Mesenchymal stem cell (in vitro differentiated cells and primary cell): Measurements from ENCODE around the gene MYO18B.

Source experiments
- DNase-seq: peaks from one replicate; pipeline ENCODE4 v3.0.0-alpha.2; 2013
- H2AFZ ChIP-seq: one replicate; pipeline ENCODE4 v1.6.1; 2013; ENCODE audit warnings: low read depth, mild to moderate bottlenecking, control low read depth, inconsistent platforms, low read length, moderate library complexity
- H2AK5ac ChIP-seq: 2 replicates; pipeline ENCODE4 v1.6.1; 2013; ENCODE audit warnings: low read length, moderate library complexity, mild to moderate bottlenecking, inconsistent platforms; ENCODE audit not compliant: severe bottlenecking
- H2BK120ac ChIP-seq: one replicate; pipeline ENCODE4 v1.6.1; 2013; ENCODE audit warnings: low read depth, mild to moderate bottlenecking, inconsistent platforms, low read length, moderate library complexity
- H2BK12ac ChIP-seq, 2 experiments: one replicate each; pipeline ENCODE4 v1.6.1; 2013; ENCODE audit warnings: inconsistent platforms in 2 of 2, low read length in 2 of 2, mild to moderate bottlenecking in 2 of 2, moderate library complexity in 2 of 2, control low read depth in 1 of 2
- H2BK15ac ChIP-seq: one replicate; pipeline ENCODE4 v1.6.1; 2013; ENCODE audit warnings: mild to moderate bottlenecking, low read depth, inconsistent platforms; ENCODE audit not compliant: poor library complexity, severe bottlenecking
- H2BK5ac ChIP-seq: 2 replicates; pipeline ENCODE4 v1.6.1; 2013; ENCODE audit warnings: low read depth, mild to moderate bottlenecking, low read length, control low read depth, inconsistent platforms; ENCODE audit not compliant: poor library complexity, severe bottlenecking
- H3K14ac ChIP-seq, 2 experiments: one replicate each; pipeline ENCODE4 v1.6.1; 2013; ENCODE audit warnings: inconsistent platforms in 2 of 2, low read length in 2 of 2, control low read depth in 1 of 2, mild to moderate bottlenecking in 1 of 2, moderate library complexity in 1 of 2
- H3K18ac ChIP-seq, 2 experiments: one replicate each; pipeline ENCODE4 v1.6.1; 2013; ENCODE audit warnings: inconsistent platforms in 2 of 2, low read length in 2 of 2, control low read depth in 1 of 2, low read depth in 1 of 2, mild to moderate bottlenecking in 1 of 2
- H3K23ac ChIP-seq, 2 experiments: one replicate each; pipeline ENCODE4 v1.6.1; 2013; ENCODE audit warnings: inconsistent platforms in 2 of 2, low read length in 2 of 2, mild to moderate bottlenecking in 2 of 2, moderate library complexity in 2 of 2, control low read depth in 1 of 2
- H3K27ac ChIP-seq: 2 replicates; pipeline ENCODE4 v1.5.1; 2013; ENCODE audit warnings: mild to moderate bottlenecking, moderate library complexity, low read length, control low read depth, inconsistent platforms; ENCODE audit not compliant: poor library complexity, severe bottlenecking
- H3K27me3 ChIP-seq, 2 experiments: 2 replicates each; pipeline versions ENCODE4 v1.6.1 to v1.7.0; 2013; ENCODE audit warnings: low read length in 2 of 2, mild to moderate bottlenecking in 2 of 2, moderate library complexity in 2 of 2, control low read depth in 1 of 2, inconsistent platforms in 1 of 2; ENCODE audit not compliant: control insufficient read depth in 1 of 2, insufficient read depth in 1 of 2
- H3K36me3 ChIP-seq, 2 experiments: 2 replicates each; pipeline versions ENCODE4 v1.6.1 to v1.7.0; 2013; ENCODE audit warnings: low read length in 2 of 2, control low read depth in 1 of 2, inconsistent platforms in 1 of 2, low read depth in 1 of 2, mild to moderate bottlenecking in 1 of 2; ENCODE audit not compliant: insufficient read depth in 2 of 2, control insufficient read depth in 1 of 2
- H3K4ac ChIP-seq, 2 experiments: one replicate each; pipeline ENCODE4 v1.6.1; 2013; ENCODE audit warnings: inconsistent platforms in 2 of 2, low read length in 2 of 2, mild to moderate bottlenecking in 2 of 2, moderate library complexity in 2 of 2, control low read depth in 1 of 2, low read depth in 1 of 2
- H3K4me1 ChIP-seq: 2 replicates; pipeline ENCODE4 v1.6.1; 2013; ENCODE audit warnings: low read depth, low read length, control low read depth; ENCODE audit not compliant: control insufficient read depth, insufficient read depth
- H3K4me2 ChIP-seq: 2 replicates; pipeline ENCODE4 v1.6.1; 2013; ENCODE audit warnings: low read length, mild to moderate bottlenecking, inconsistent platforms; ENCODE audit not compliant: poor library complexity, severe bottlenecking
- H3K4me3 ChIP-seq, 2 experiments: 2 replicates each; pipeline versions ENCODE4 v1.5.1 to v1.7.0; 2013; ENCODE audit warnings: low read length in 2 of 2, mild to moderate bottlenecking in 2 of 2, control low read depth in 1 of 2, low read depth in 1 of 2; ENCODE audit not compliant: insufficient read depth in 1 of 2
- H3K79me1 ChIP-seq: replicated peaks from 2 replicates; pipeline ENCODE4 v1.6.1; 2013; ENCODE audit warnings: mild to moderate bottlenecking, control low read depth, low read length, inconsistent platforms; ENCODE audit not compliant: poor library complexity, severe bottlenecking
- H3K9ac ChIP-seq: 2 replicates; pipeline ENCODE4 v1.7.0; 2013; ENCODE audit warnings: mild to moderate bottlenecking, low read length, moderate library complexity
- H3K9me3 ChIP-seq: 2 replicates; pipeline ENCODE4 v1.7.0; 2013; ENCODE audit warnings: mild to moderate bottlenecking, low read length; ENCODE audit not compliant: control insufficient read depth
- H4K8ac ChIP-seq: one replicate; pipeline ENCODE4 v1.6.1; 2013; ENCODE audit warnings: inconsistent platforms, mild to moderate bottlenecking, low read length, moderate library complexity
- H4K91ac ChIP-seq: one replicate; pipeline ENCODE4 v1.6.1; 2013; ENCODE audit warnings: mild to moderate bottlenecking, low read length, inconsistent platforms
- WGBS: methylation state at CpG from one replicate; pipeline ENCODE4 v1.1.7; 2013; ENCODE audit warnings: mixed read lengths; 5-methylcytosine and 5-hydroxymethylcytosine counted together

Gene MYO18B

GRCh38 chr22:26065847-26066246, 323.9 kb downstream of the MYO18B start:
- no peaks in the 10 kb centered on the region for H3K79me1 ChIP-seq
- no peak overlapping the region for H3K27ac ChIP-seq
- no peak overlapping the region for H2BK12ac ChIP-seq
- H3K27me3 ChIP-seq: peaks cover 0 to 7% of the 10 kb centered on the region in 2 experiments
- H3K4me1 ChIP-seq: no peaks in the 10 kb centered on the region
- no peak overlapping the region for H3K14ac ChIP-seq
- H3K18ac ChIP-seq: no peak overlapping the region
- no peak overlapping the region for H2AK5ac ChIP-seq
- H2BK15ac ChIP-seq: no peak overlapping the region
- H2AFZ ChIP-seq: no peak overlapping the region
- H2BK120ac ChIP-seq: no peak overlapping the region
- no peaks in the 10 kb centered on the region for H3K9me3 ChIP-seq
- H3K4me3 ChIP-seq: no peak overlapping the region
- no peak for DNase-seq
- no peaks in the 10 kb centered on the region for H3K36me3 ChIP-seq
- no peak overlapping the region for H3K9ac ChIP-seq
- H2BK5ac ChIP-seq: no peak overlapping the region
- no peak overlapping the region for H4K8ac ChIP-seq
- WGBS: 100% methylated on average over 1 of the region's 2 CpGs
- H3K4me2 ChIP-seq: no peak overlapping the region
- H3K4ac ChIP-seq: no peak overlapping the region
- H3K23ac ChIP-seq: no peak overlapping the region
- H4K91ac ChIP-seq: no peak overlapping the region

DNA sequence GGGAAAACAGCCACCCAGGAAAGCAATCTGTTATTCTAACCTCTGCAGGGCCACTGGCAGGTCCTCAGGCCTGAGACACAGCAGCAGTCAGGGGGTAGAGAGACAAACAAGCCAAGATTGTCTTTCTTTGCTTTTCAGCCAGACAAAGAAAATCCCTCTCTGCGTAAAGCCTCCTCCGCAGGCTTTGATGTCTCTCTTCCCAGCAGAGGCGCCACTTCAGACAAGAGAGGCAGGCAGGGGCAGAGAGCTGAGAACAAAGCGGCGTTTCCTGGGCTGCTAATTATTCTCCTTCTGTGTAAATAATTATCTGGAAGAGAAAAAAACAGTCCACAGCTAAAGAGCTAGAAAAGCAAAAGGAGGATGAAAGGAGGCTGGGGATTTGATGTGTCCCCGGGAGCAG, 324.5 kb downstream of the MYO18B start:
- H2BK120ac ChIP-seq: no peak overlapping the region
- no peak overlapping the region for H3K4me2 ChIP-seq
- H2AK5ac ChIP-seq: no peak overlapping the region
- H3K23ac ChIP-seq: no peak overlapping the region
- H4K8ac ChIP-seq: no peak overlapping the region
- H2BK12ac ChIP-seq: no peak overlapping the region
- no peaks in the 10 kb centered on the region for H3K36me3 ChIP-seq
- WGBS: 14% methylated on average over 3 of the region's 6 CpGs
- H3K79me1 ChIP-seq: no peaks in the 10 kb centered on the region
- no peak overlapping the region for H3K27ac ChIP-seq
- DNase-seq: no peak
- H3K9me3 ChIP-seq: no peaks in the 10 kb centered on the region
- H4K91ac ChIP-seq: no peak overlapping the region
- no peak overlapping the region for H2AFZ ChIP-seq
- H3K9ac ChIP-seq: no peak overlapping the region
- no peak overlapping the region for H3K4ac ChIP-seq
- no peak overlapping the region for H3K4me3 ChIP-seq
- H2BK5ac ChIP-seq: no peak overlapping the region
- no peak overlapping the region for H2BK15ac ChIP-seq
- no peak overlapping the region for H3K18ac ChIP-seq
- no peak overlapping the region for H3K14ac ChIP-seq
- H3K4me1 ChIP-seq: no peaks in the 10 kb centered on the region
- H3K27me3 ChIP-seq: peaks cover 0 to 7% of the 10 kb centered on the region in 2 experiments

DNA sequence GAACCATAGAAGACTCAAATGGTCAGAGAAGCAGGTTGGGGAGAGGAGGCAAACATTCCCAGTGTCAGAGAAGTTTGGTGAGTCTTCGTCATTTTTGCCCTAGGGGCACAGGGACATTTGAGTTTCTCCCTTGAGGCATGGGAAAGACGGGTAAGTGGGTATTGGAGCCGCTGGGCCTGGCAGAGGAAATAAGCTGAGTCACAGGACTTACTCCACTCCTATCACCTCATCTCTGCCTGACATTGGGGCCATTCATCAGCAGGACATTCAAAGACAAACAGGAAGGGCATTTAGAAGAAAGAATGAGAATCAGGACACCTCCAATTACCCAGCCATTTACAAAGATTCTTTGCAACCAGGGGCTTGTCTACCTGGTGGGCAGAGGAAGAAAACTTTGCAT, 326.6 kb downstream of the MYO18B start:
- no peak overlapping the region for H2BK15ac ChIP-seq
- H3K79me1 ChIP-seq: no peaks in the 10 kb centered on the region
- H3K18ac ChIP-seq: no peak overlapping the region
- no peak overlapping the region for H2BK120ac ChIP-seq
- no peaks in the 10 kb centered on the region for H3K4me1 ChIP-seq
- H3K27ac ChIP-seq: no peak overlapping the region
- H4K8ac ChIP-seq: no peak overlapping the region
- H3K36me3 ChIP-seq: no peaks in the 10 kb centered on the region
- no peak overlapping the region for H2BK12ac ChIP-seq
- peaks cover 0 to 7% of the 10 kb centered on the region in 2 experiments for H3K27me3 ChIP-seq
- no peak overlapping the region for H3K4ac ChIP-seq
- 38% methylated on average over 3 of the region's 3 CpGs for WGBS
- H3K9ac ChIP-seq: no peak overlapping the region
- H2BK5ac ChIP-seq: no peak overlapping the region
- no peak overlapping the region for H3K14ac ChIP-seq
- no peaks in the 10 kb centered on the region for H3K9me3 ChIP-seq
- H2AFZ ChIP-seq: no peak overlapping the region
- no peak overlapping the region for H3K4me2 ChIP-seq
- no peak for DNase-seq
- H4K91ac ChIP-seq: no peak overlapping the region
- no peak overlapping the region for H3K23ac ChIP-seq
- no peak overlapping the region for H2AK5ac ChIP-seq
- H3K4me3 ChIP-seq: no peak overlapping the region

DNA sequence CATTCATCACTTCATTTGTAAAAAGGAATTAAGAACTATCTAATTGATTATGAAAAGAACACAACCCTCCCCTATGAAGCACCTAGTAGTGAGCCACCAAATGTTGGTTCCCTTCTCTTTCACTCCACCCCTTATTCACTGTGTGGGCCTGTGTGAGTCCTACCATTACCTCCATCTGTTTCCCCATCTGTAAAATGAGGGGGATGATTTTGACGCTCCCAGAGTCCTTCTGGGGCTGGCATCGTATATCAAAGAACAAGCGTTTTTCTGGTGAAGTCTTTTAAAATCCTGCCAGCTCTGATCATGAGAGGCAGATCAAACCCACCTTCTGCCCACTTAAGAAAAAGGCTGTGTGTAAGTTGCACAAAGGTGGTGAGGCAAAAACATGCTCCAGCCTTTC, 330.6 kb downstream of the MYO18B start:
- no peak overlapping the region for H3K4me3 ChIP-seq
- no peaks in the 10 kb centered on the region for H3K36me3 ChIP-seq
- no peaks in the 10 kb centered on the region for H3K27me3 ChIP-seq
- no peak for DNase-seq
- no peak overlapping the region for H3K9ac ChIP-seq
- H2BK15ac ChIP-seq: no peak overlapping the region
- no peak overlapping the region for H2BK5ac ChIP-seq
- H2AK5ac ChIP-seq: no peak overlapping the region
- H2AFZ ChIP-seq: no peak overlapping the region
- no peak overlapping the region for H3K4ac ChIP-seq
- H3K4me1 ChIP-seq: no peaks in the 10 kb centered on the region
- H3K27ac ChIP-seq: no peak overlapping the region
- no peak overlapping the region for H3K18ac ChIP-seq
- H3K79me1 ChIP-seq: no peaks in the 10 kb centered on the region
- whole genome bisulfite sequencing: 80% methylated on average over 1 of the region's 3 CpGs
- H2BK120ac ChIP-seq: no peak overlapping the region
- no peak overlapping the region for H2BK12ac ChIP-seq
- H3K23ac ChIP-seq: no peak overlapping the region
- no peak overlapping the region for H3K4me2 ChIP-seq
- no peak overlapping the region for H3K14ac ChIP-seq
- no peak overlapping the region for H4K8ac ChIP-seq
- H4K91ac ChIP-seq: no peak overlapping the region
- H3K9me3 ChIP-seq: no peaks in the 10 kb centered on the region
